Measurements from ENCODE around the gene ATP2B1. TPM values are rescaled to one million over a fixed set of nuclear protein-coding genes. Genes with fewer than 3 reads are reported as not detected.
A peak's percentile ranks its signal among the peaks of the same experiment; 100 is the strongest.

The ATP2B1 gene
- polyA plus RNA-seq, 2 of the 4 experiments (the other 2 are of a cell fraction): 52.7 to 132 TPM

DNA sequence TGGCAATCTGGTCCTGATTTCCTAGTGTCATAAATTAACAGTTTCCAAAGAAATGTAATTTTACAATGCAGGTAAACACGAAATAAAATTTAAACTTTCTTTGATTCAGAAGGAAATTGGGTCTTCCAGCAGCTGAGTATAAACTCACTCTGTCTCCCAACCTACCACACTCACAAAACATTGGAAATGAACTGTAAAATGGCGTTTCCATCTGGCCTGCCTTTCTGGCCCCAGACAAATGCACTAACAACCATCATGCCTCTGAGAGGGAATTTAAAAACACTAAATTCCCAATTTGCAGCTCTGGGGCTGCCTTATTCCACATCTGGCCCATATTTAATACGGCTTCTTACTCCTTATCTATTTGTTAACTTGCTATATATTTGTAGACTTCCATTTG is 19.3 kb downstream of the ATP2B1 start:
- FAIRE-seq: no peak
- POLR2A ChIA-PET: no interaction called here
- CTCF ChIA-PET: no interaction called here
- Histone ChIP-seq H3K4me1 (peaks cover 46% of the 10 kb centered on the region), H3K27ac (no peak overlapping the region), H3K4me2 (no peak overlapping the region), H3K4me3 (no peak overlapping the region), H3K9me3 (no peaks in the 10 kb centered on the region)
- no peak for DNase-seq (ENCODE audit: low read depth in 1 of 2, low spot score in 1 of 2)
- WGBS (ENCODE audit: missing lambda C conversion rate): 83% methylated on average over 3 of the region's 3 CpGs
- TF ChIP-seq NPAS2 (CRISPR knock-in tag; IDR thresholded peaks at IDR 0.05; ENCODE audit: borderline replicate concordance) (no peak), GATA3 (IDR thresholded peaks at IDR 0.05; ENCODE audit: borderline replicate concordance) (no peak), ZC3H11A (IDR thresholded peaks at IDR 0.05) (no peak), POLR2AphosphoS2 (conservative IDR thresholded peaks at IDR 0.05; ENCODE audit: low read length) (no peak), JUNB (IDR thresholded peaks at IDR 0.05) (no peak), EHF (CRISPR knock-in tag; IDR thresholded peaks at IDR 0.05) (no peak), TP53 (CRISPR knock-in tag; IDR thresholded peaks at IDR 0.05) (no peak), PHF8 (IDR thresholded peaks at IDR 0.05; ENCODE audit: borderline replicate concordance, low read depth) (no peak), ZFP36 (IDR thresholded peaks at IDR 0.05; ENCODE audit: borderline replicate concordance, partially characterized antibody) (no peak), CBX8 (IDR thresholded peaks at IDR 0.05) (no peak), CEBPB (IDR thresholded peaks at IDR 0.05) (no peak)
- TF ChIP-seq, protein P1, sequence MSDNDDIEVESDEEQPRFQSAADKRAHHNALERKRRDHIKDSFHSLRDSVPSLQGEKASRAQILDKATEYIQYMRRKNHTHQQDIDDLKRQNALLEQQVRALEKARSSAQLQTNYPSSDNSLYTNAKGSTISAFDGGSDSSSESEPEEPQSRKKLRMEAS (IDR thresholded peaks at IDR 0.05): no peak
- TF ChIP-seq, protein P2, sequence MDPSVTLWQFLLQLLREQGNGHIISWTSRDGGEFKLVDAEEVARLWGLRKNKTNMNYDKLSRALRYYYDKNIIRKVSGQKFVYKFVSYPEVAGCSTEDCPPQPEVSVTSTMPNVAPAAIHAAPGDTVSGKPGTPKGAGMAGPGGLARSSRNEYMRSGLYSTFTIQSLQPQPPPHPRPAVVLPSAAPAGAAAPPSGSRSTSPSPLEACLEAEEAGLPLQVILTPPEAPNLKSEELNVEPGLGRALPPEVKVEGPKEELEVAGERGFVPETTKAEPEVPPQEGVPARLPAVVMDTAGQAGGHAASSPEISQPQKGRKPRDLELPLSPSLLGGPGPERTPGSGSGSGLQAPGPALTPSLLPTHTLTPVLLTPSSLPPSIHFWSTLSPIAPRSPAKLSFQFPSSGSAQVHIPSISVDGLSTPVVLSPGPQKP (IDR thresholded peaks at IDR 0.05; ENCODE audit: low read depth, low read length): no peak
- TF ChIP-seq, protein P3, sequence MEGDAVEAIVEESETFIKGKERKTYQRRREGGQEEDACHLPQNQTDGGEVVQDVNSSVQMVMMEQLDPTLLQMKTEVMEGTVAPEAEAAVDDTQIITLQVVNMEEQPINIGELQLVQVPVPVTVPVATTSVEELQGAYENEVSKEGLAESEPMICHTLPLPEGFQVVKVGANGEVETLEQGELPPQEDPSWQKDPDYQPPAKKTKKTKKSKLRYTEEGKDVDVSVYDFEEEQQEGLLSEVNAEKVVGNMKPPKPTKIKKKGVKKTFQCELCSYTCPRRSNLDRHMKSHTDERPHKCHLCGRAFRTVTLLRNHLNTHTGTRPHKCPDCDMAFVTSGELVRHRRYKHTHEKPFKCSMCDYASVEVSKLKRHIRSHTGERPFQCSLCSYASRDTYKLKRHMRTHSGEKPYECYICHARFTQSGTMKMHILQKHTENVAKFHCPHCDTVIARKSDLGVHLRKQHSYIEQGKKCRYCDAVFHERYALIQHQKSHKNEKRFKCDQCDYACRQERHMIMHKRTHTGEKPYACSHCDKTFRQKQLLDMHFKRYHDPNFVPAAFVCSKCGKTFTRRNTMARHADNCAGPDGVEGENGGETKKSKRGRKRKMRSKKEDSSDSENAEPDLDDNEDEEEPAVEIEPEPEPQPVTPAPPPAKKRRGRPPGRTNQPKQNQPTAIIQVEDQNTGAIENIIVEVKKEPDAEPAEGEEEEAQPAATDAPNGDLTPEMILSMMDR (IDR thresholded peaks at IDR 0.05): no peak
- no peak for ATAC-seq

DNA sequence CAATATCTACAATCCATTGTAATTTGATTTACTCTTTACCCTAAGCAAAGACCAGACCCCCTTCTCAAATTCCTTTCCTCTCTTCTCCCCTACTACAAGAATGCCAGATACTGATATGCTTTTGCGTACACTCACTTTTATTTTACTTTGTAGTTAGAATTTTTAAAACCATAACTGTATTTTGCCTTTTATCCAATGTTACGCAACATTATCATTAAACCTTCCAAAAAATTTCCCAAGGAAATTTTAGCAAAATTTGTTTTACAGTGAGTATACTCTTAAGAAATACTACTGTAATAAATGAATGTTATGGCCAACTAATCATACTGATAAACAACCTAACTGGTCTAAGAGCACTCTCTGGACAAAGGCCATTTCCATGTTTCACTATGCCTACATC is 22.3 kb downstream of the ATP2B1 start:
- FAIRE-seq (no peak), DNase-seq (ENCODE audit: low read depth in 1 of 2, low spot score in 1 of 2) (no peak), ATAC-seq (no peak)
- Histone ChIP-seq H3K4me1 (peaks cover 16% of the 10 kb centered on the region; the same call in 2 of the 3 replicates), H3K9me3 (peaks cover 19% of the 10 kb centered on the region), H3K27ac (no peak overlapping the region), H3K4me3 (no peak overlapping the region), H3K4me2 (no peak overlapping the region)
- ChIA-PET CTCF (no interaction called here), POLR2A (no interaction called here)
- no peak for TF ChIP-seq HOXB5 (CRISPR knock-in tag; IDR thresholded peaks at IDR 0.05)
- TF ChIP-seq, protein P4, sequence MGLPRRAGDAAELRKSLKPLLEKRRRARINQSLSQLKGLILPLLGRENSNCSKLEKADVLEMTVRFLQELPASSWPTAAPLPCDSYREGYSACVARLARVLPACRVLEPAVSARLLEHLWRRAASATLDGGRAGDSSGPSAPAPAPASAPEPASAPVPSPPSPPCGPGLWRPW (IDR thresholded peaks at IDR 0.05): no peak
- TF ChIP-seq NPAS2 (CRISPR knock-in tag; IDR thresholded peaks at IDR 0.05; ENCODE audit: borderline replicate concordance): no peak
- no peak for TF ChIP-seq FOXS1 (CRISPR knock-in tag; IDR thresholded peaks at IDR 0.05)
- peak; percentile 41 to 74; a peak in 3 of 4 replicates for TF ChIP-seq CEBPB (IDR thresholded peaks at IDR 0.05)
- 95% methylated on average over 2 of the region's 2 CpGs for WGBS (ENCODE audit: missing lambda C conversion rate)

DNA sequence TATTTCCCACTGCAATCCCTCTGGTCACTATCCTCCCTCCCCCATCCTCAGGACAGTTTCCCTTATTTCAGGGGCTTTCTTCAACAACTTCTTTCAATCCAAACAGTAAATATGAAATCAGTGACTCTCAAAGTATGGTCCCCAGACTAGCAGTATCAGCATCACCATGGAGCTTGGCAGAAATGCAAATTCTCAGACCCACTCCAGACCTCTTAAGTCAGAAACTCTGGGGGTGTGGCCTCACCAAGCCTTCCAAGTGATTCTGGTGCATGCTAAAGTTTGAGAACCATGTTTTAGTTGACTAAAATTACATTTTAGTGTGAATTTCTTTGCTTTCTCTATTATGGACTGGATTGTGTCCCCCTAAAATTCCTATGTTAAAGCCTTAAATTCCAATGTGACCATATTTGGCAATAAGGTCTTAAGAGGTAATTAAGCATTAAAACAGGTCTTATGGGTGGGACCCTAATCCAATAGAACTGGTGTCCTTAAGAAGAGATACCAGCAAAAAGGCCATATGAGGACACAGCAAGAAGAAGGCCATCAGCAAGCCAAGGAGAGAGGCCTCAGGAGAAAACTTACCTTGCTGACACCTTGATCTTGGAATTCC is 23.2 kb downstream of the ATP2B1 start:
- Histone ChIP-seq H3K9me3 (peaks cover 27% of the 10 kb centered on the region), H3K4me3 (no peak overlapping the region), H3K4me2 (no peak overlapping the region), H3K27ac (no peak overlapping the region), H3K4me1 (peaks cover 10% of the 10 kb centered on the region; the same call in 2 of the 3 replicates)
- DNase-seq (ENCODE audit: low read depth in 1 of 2, low spot score in 1 of 2): no peak
- no peak for FAIRE-seq
- TF ChIP-seq RFX5 (IDR thresholded peaks at IDR 0.05) (no peak), PHF8 (IDR thresholded peaks at IDR 0.05; ENCODE audit: borderline replicate concordance, low read depth) (no peak), NFE2L2 (conservative IDR thresholded peaks at IDR 0.05; ENCODE audit: low read length) (no peak)
- no peak for ATAC-seq
- ChIA-PET CTCF (interaction anchor here (0.6 kb wide), 1 partner anchor 653 kb away, joined by 3 read pairs; no protein-coding TSS in a partner anchor), POLR2A (no interaction called here)
